Astrocyte (in vitro differentiated cells and primary cell): Measurements from ENCODE around the gene MAPK8IP1. TPM values are rescaled to one million over a fixed set of nuclear protein-coding genes. Genes with fewer than 3 reads are reported as not detected.

ENCODE experiments used
- DNase-seq: peaks from one replicate; pipeline ENCODE4 v3.0.0-alpha.2; 2010; ENCODE audit warnings: low read depth
- FAIRE-seq: peaks from 2 replicates; lab custom pipeline; 2011; peaks lifted over from hg19 to GRCh38; lab: Jason Lieb, UNC
- H2AFZ ChIP-seq: 2 replicates; pipeline ENCODE4 v1.6.0; 2012; ENCODE audit warnings: low read depth, low read length, inconsistent platforms
- H3K27ac ChIP-seq: 2 replicates; pipeline ENCODE4 v1.5.1; 2011; ENCODE audit warnings: low read depth, low read length, inconsistent platforms
- H3K27me3 ChIP-seq: 2 replicates; pipeline ENCODE4 v1.6.0; 2011; ENCODE audit warnings: low read length, inconsistent platforms; ENCODE audit not compliant: insufficient read depth
- H3K36me3 ChIP-seq: 2 replicates; pipeline ENCODE4 v1.5.1; 2011; ENCODE audit warnings: low read length, inconsistent platforms; ENCODE audit not compliant: insufficient read depth
- H3K4me1 ChIP-seq: 2 replicates; pipeline ENCODE4 v1.5.1; 2011; ENCODE audit warnings: low read length, inconsistent platforms; ENCODE audit not compliant: insufficient read depth
- H3K4me2 ChIP-seq: 2 replicates; pipeline ENCODE4 v1.6.0; 2012; ENCODE audit warnings: low read length, inconsistent platforms
- H3K4me3 ChIP-seq: 2 replicates; pipeline ENCODE4 v1.5.1; 2011; ENCODE audit warnings: low read depth, mild to moderate bottlenecking, low read length, inconsistent platforms; ENCODE audit not compliant: insufficient read depth
- H3K79me2 ChIP-seq: 2 replicates; pipeline ENCODE4 v1.6.0; 2012; ENCODE audit warnings: mild to moderate bottlenecking, low read length, inconsistent platforms; ENCODE audit not compliant: insufficient read depth
- H3K9ac ChIP-seq: 2 replicates; pipeline ENCODE4 v1.6.0; 2012; ENCODE audit warnings: mild to moderate bottlenecking, low read length, inconsistent platforms
- H3K9me3 ChIP-seq: 2 replicates; pipeline ENCODE4 v1.5.1; 2012; ENCODE audit warnings: low read depth, mild to moderate bottlenecking, low read length, inconsistent platforms; ENCODE audit not compliant: insufficient read depth
- H4K20me1 ChIP-seq: 2 replicates; pipeline ENCODE4 v1.6.0; 2012; ENCODE audit warnings: low read length, inconsistent platforms; ENCODE audit not compliant: insufficient read depth
- H3K27ac Mint-ChIP-seq: one replicate; pipeline ENCODE4 v1.8.0; 2021; ENCODE audit warnings: mild to moderate bottlenecking, mixed read lengths; ENCODE audit not compliant: unreplicated experiment
- H3K27me3 Mint-ChIP-seq: one replicate; pipeline ENCODE4 v1.8.0; 2021; ENCODE audit warnings: low read depth, mixed read lengths; ENCODE audit not compliant: unreplicated experiment
- H3K36me3 Mint-ChIP-seq: one replicate; pipeline ENCODE4 v1.8.0; 2021; ENCODE audit warnings: low read depth, mixed read lengths; ENCODE audit not compliant: unreplicated experiment
- H3K4me1 Mint-ChIP-seq: one replicate; pipeline ENCODE4 v1.8.0; 2021; ENCODE audit warnings: low read depth, mixed read lengths; ENCODE audit not compliant: unreplicated experiment
- H3K4me3 Mint-ChIP-seq: one replicate; pipeline ENCODE4 v1.8.0; 2021; ENCODE audit warnings: mild to moderate bottlenecking, moderate library complexity, mixed read lengths; ENCODE audit not compliant: unreplicated experiment
- H3K9me3 Mint-ChIP-seq: one replicate; pipeline ENCODE4 v1.8.0; 2021; ENCODE audit warnings: mild to moderate bottlenecking, mixed read lengths; ENCODE audit not compliant: unreplicated experiment
- CTCF ChIP-seq: IDR thresholded peaks from 2 replicates; pipeline ENCODE4 v1.5.1; 2011; ENCODE audit warnings: low read depth, mild to moderate bottlenecking, inconsistent platforms, low read length, moderate library complexity; ENCODE audit not compliant: insufficient read depth
- EZH2 ChIP-seq: IDR thresholded peaks from 2 replicates; pipeline ENCODE4 v1.6.1; 2012; ENCODE audit warnings: mild to moderate bottlenecking, low read length, inconsistent platforms; ENCODE audit not compliant: insufficient read depth
- total RNA-seq: library from RNA; stranded (reverse); gene quantifications from 2 replicates; pipeline ENCODE4 v1.2.1, GENCODE V29; 2021

Gene MAPK8IP1
- total RNA-seq, 1 donor from 2014 or later, result 14.7 TPM

GRCh38 chr11:45843158-45843924, 42.1 kb upstream of the MAPK8IP1 start:
- Mint-ChIP-seq H3K27me3 (peaks cover 9% of the 10 kb centered on the region), H3K4me1 (peaks cover 1% of the 10 kb centered on the region), H3K4me3 (no peak overlapping the region), H3K27ac (peak overlapping the region; percentile 6), H3K9me3 (no peaks in the 10 kb centered on the region), H3K36me3 (no peaks in the 10 kb centered on the region)
- Histone ChIP-seq H2AFZ (peak overlapping the region; percentile 71), H4K20me1 (peaks cover 4% of the 10 kb centered on the region), H3K9ac (peak overlapping the region; percentile 24), H3K27me3 (peaks cover 12% of the 10 kb centered on the region), H3K36me3 (no peaks in the 10 kb centered on the region), H3K79me2 (peaks cover 7% of the 10 kb centered on the region), H3K4me3 (no peak overlapping the region), H3K4me1 (peaks cover 8% of the 10 kb centered on the region), H3K9me3 (no peaks in the 10 kb centered on the region), H3K4me2 (peak overlapping the region; percentile 75), H3K27ac (no peak overlapping the region)
- DNase-seq, result peak; percentile 66
- TF ChIP-seq EZH2 (no peak), CTCF (peak; percentile 94)
- no peak for FAIRE-seq

DNA sequence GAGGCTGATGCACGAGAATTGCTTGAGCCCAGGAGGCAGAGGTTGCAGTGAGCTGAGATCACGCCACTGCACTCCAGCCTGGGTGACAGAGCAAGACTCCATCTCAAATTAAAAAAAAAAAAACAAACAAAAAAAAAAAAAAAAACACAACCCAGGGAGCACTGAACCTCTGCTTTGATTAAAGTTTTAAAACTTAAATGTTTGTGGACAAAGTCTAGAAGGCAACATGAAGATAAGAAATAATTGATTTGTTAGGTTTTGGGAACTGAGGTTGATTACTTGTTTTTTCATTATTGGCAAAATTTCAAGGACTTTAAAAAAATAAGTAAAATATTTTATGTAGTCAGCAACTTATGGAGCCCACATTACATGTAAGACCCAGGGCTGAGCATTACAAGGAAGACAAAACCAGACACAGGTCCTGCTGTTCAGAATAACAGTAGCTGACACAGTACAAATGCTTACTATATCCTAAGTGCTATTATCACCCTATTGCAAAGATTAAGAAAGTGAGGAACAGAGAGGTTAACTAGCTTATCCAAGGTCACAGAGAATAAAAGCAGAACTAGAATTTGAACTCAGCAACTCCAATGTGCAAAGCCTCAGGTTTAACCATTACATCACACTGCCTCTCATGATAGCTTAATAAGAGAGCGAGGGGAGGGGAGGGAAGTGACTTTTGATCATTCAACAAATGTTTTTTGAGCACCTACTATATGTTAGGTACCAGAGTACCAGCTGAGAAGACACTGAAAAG, 40.5 kb upstream of the MAPK8IP1 start:
- H3K4me3 ChIP-seq, result no peak overlapping the region
- H3K27me3 ChIP-seq, result peaks cover 12% of the 10 kb centered on the region
- H3K4me3 Mint-ChIP-seq, result no peak overlapping the region
- H2AFZ ChIP-seq, result no peak overlapping the region
- H3K27ac ChIP-seq, result no peak overlapping the region
- H3K4me1 Mint-ChIP-seq, result peaks cover 12% of the 10 kb centered on the region
- DNase-seq, result no peak
- no peak overlapping the region for H3K9ac ChIP-seq
- no peaks in the 10 kb centered on the region for H3K9me3 ChIP-seq
- no peaks in the 10 kb centered on the region for H3K36me3 ChIP-seq
- H3K27me3 Mint-ChIP-seq, result peaks cover 9% of the 10 kb centered on the region
- no peaks in the 10 kb centered on the region for H3K36me3 Mint-ChIP-seq
- no peak overlapping the region for H3K4me2 ChIP-seq
- no peaks in the 10 kb centered on the region for H3K9me3 Mint-ChIP-seq
- H4K20me1 ChIP-seq, result peaks cover 19% of the 10 kb centered on the region
- TF ChIP-seq EZH2, result no peak
- TF ChIP-seq CTCF, result no peak
- no peak overlapping the region for H3K27ac Mint-ChIP-seq
- peaks cover 16% of the 10 kb centered on the region for H3K4me1 ChIP-seq
- H3K79me2 ChIP-seq, result peaks cover 19% of the 10 kb centered on the region
- no peak for FAIRE-seq
